NT2/D1 (cell line): ENCODE measurements around the gene EPN1.

Experiments used
- YY1 ChIP-seq: IDR thresholded peaks from 2 replicates; pipeline ENCODE4 v1.6.1; 2011; ENCODE audit not compliant: insufficient read length, insufficient read depth
- ZNF274 ChIP-seq: IDR thresholded peaks from 2 replicates; pipeline ENCODE4 v1.6.1; 2011; ENCODE audit warnings: mild to moderate bottlenecking, low read depth, low read length

GRCh38 chr19:55643003-55643886 lies 31.8 kb upstream of the EPN1 start, which contains the start of gene ZNF581:
- TF ChIP-seq YY1 (no peak), ZNF274 (no peak)
